PC-3 (cell line): ENCODE measurements around the gene GNG10.

Experiments used
- CTCF ChIP-seq: fragments of 300-600 bp; sonication (generic); conservative IDR thresholded peaks from 2 replicates; pipeline ENCODE4 v1.5.1; 2017; ENCODE audit warnings: antibody characterized with exemption, low read depth, mild to moderate bottlenecking, low read length
- EZH2 ChIP-seq: fragments of 300-600 bp; sonication (generic); IDR thresholded peaks from one replicate; pipeline ENCODE4 v1.6.1; 2017; ENCODE audit warnings: antibody characterized with exemption, mild to moderate bottlenecking, low read length; ENCODE audit not compliant: unreplicated experiment
- EZH2phosphoT487 ChIP-seq: fragments of 300-600 bp; sonication (generic); IDR thresholded peaks from 2 replicates; pipeline ENCODE4 v1.6.1; 2018; ENCODE audit warnings: mild to moderate bottlenecking, antibody characterized with exemption, low read length, borderline replicate concordance

GRCh38 chr9:111683392-111683791 is 22.0 kb downstream of the GNG10 start:
- no peak for TF ChIP-seq CTCF
- no peak for TF ChIP-seq EZH2
- no peak for TF ChIP-seq EZH2phosphoT487
